GM11168 (cell line): Measurements from ENCODE around the gene DDO.
"Not testable (repeated sequence)": the region's sequence is repeated elsewhere in the genome, so short reads cannot be mapped to it uniquely, and the experiment has no call there.

Experiments used
- in situ Hi-C: fragments of 300-500 bp; cut with MboI; formaldehyde crosslinking; loops from one replicate; pipeline ENCODE4 v1.12.0; 2022; ENCODE audit warnings: low sequenced_read_pairs; ENCODE audit not compliant: unreplicated experiment

Gene DDO

DNA sequence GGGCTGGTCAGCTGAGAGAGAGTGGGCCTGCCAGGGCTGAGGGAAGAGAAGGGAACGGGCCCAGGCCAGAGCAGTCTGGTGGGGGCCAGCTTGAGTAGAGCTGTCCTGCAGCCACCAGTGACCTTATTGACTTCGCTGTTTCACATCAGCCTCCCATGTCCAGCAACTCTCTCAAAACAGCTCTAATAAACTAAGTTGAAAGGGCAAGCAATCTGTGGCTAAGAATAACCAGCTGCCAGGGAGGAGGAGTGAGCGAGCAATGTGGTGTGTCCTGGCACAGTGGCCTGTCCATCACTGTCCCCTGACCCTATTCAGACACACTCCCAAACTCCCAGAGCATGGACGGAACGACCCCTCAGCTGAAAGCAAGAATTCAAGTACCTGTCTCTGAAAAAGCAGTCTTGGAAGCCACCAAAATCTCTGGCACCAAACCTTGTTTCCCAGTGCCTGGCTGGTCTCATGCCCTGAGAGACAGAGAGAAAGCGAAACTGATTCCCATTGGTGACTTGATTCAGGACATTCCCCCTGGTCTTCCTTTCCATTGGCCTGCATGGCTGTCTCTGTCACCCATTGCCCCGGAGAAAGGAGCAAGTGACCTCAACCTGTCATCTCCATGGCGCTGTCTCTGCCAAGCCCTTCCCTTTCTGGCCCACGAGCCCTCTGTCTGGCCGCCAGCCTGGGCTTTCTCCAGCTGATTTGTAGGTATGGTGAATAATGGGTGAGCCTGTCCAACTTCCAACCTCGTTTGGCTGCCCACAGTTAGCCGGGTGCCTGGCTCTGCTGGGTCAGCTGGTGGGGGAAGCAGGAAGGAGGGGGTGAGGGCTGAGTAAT, at the start of gene DDO:
TSS of gene DDO (minus strand) at position 490 of the 831 bp plus-strand sequence. CDS start 2,113 bp downstream, outside the sequence.
- in situ Hi-C loops: no loop called here

- in situ Hi-C loops: no loop called here
Measured at GRCh38 chr6:110462884-110463481, 47.6 kb upstream of the DDO start.

GRCh38 chr6:110461376-110461775, 46.0 kb upstream of the DDO start:
- in situ Hi-C loops: no loop called here

GRCh38 chr6:110459137-110459536, 43.8 kb upstream of the DDO start:
- in situ Hi-C loops: no loop called here

- in situ Hi-C loops: no loop called here
Measured at GRCh38 chr6:110458476-110458875, 43.1 kb upstream of the DDO start.

- in situ Hi-C loops: not testable (repeated sequence)
Measured at GRCh38 chr6:110457567-110458175, 42.3 kb upstream of the DDO start.

DNA sequence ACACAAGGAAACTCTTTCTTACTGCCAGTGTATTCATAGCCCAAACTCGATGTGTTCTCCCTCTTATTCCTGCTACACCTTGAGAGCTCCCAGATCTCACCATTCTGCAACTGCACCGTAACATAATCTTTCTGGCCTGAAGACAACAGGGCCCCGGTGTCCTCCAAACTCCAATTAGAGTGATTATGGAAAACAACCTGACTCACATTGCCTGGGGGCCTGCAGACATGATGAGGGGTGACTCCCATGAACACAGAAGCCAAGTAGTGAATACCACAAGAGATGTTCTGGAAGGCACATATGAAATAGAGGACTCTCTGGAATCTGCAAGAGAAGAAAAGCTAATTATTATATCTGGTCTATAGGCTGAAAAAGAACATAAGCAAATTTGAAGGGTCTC, 41.3 kb upstream of the DDO start:
- in situ Hi-C loops: no loop called here

GRCh38 chr6:110449541-110449895, 34.1 kb upstream of the DDO start:
- in situ Hi-C loops: no loop called here

DNA sequence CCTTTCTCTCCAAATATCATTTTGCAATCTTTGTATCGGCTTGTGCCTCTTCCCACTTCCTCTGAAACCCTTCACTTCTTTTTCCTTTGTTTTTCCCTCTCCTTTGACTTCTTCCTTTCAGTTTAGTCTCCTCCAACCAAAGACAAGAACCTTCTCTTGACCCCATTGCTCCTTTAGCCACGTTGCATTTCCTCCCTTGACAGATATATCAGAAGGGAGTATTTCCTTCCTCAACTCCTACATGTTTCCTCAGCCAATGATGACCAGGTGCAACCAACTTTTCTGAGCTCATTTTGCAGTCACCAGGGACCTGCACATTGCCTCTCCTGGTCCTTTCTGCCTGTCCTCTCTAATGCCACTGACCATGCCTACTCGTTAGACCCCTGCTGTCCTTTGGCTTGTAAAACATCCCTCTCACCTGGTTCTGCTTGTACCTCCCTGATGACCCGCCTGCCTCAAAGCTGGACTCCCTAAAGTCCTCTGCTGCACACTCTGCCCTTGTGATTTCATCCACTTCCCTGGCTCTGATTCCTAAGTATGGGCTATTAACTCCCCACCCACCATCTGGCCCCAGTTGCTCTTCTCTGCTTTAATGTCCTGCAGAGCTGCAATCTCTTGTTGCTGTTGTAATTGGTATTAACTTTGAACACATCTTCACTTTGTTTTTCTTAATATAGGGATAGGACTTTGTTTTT, 33.6 kb upstream of the DDO start:
- in situ Hi-C loops: no loop called here

DNA sequence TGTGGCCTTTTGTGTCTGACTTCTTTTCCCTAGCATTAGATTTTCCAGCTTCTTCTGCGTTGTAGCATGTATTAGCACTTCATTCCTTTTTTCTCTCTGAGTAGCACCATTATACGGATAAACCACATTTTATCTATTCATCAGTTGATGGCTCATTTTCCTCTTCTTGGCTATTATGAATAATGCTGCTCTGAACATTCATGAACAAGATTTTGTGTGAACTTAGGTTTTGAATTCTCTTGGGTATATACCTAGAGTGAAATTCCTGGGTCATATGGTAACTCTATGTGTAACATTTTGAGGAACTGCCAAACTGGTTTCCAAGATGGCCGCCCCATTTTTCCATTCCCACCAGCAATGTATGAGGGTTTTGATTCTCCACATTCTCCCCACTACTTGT, 32.4 kb upstream of the DDO start:
- in situ Hi-C loops: no loop called here

DNA sequence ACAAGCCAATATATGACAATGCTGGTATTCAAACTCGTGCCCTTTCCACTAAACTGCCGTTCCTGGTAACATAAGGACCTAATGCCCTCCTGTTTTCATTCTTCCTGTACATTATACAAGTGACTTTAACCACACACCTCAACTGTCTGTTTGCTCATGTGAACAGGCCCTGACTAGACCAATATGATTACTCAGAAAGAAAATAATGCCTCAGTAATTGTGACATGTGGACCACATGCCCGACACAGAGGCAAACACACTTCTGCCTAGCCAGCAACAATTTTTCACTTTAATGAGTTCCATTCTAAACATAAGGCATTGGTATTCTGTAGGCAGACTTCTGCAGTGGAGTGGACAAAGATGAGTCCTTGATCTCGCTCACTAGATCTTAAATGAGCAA, 31.0 kb upstream of the DDO start:
- in situ Hi-C loops: no loop called here

GRCh38 chr6:110440026-110440425, 24.7 kb upstream of the DDO start:
- in situ Hi-C loops: no loop called here

DNA sequence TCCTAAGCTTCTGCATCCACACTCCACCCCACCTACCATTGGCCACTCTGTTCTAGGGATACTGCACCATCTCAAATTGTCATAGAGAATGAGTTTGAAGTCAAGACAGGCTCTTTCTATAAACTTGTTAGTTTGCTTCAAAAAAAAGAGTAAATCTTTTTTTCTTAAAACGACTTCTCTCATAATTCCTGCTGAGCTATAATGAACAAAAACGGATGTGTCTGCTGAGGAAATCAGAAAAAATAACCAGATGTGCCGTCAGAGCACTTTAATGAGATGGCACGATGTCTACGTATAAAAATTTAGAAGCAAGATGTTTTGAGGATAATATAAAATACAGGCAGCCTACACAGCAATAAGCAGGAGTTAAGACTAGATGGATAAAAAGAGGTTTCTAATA, 24.0 kb upstream of the DDO start:
- in situ Hi-C loops: no loop called here

DNA sequence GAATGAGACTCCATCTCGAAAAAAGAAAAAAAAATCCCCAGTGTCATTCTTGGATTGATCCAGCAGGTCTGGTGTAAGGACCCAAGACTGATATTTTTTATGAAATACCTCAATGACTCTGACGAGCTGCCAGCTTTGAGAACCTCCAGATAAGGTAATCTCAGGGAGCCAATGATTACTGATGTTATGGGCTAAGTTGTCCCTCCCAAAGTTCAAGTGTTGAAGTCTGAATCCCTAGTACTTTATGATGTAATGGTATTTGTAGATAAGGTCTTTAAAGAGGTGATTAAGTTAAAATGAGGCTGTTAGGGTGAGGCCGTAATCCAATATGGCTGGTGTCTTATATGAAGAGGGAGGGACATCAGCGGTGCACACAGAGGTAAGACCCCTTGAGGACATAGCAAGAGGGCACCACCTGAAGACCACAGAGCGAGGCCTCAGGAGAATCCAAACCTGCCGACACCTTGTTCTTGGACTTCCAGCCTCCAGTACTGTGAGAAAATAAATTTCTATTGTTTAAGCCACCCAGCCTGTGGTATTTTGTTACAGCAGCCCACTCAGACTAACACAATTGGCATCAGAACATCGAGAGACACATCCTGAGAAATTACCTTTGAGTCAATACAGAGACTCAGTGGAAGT, 19.7 kb upstream of the DDO start:
- in situ Hi-C loops: no loop called here

DNA sequence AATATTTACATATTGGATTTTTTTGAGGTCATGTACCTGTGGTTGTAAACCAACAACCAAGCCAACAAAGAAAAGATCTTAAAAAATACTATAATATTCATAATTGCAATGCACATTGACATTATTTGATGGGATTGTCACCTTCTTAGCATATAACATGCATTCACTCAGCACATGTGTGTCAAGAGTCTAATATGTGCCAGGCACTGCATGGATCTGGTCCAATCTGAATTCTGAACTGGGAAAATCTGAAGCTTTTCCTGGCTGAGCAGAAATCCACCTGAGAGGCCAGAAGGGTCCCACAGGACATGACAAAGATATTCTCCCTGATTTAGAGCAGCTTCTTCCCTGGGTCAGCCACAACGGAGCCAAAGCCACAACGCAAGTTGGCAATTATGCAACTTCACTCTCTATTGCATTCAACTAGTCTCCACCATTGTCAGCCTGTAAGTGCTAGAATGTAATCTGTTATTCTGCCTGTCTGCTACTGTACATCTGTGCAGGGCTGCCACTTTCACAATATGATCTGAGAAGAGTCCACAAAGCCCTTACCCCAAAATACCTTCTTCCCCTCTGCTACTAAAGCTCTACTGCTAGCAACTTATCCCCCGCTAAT, 17.0 kb upstream of the DDO start:
- in situ Hi-C loops: no loop called here

- in situ Hi-C loops: no loop called here
Measured at GRCh38 chr6:110430741-110431140, 15.4 kb upstream of the DDO start.

DNA sequence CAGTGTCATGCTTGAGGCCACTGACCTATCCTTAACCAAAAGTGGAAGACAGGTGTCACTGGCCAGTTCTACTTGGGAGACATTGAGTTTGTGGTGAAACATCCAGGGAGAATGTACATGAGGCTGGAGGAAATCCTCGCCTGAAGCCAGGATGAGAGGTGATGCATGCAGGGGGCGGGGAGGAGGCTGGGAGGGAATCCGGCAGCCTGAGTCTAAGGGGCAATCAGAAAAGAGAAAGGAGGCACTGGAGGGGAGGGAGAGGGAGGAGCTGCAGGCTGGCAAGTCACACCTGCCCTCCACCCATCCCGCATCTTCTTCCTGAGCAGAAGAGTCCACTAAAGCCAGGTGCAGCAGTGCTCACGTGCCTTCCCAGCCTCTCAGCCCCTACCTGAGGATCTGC, 14.9 kb upstream of the DDO start:
- in situ Hi-C loops: no loop called here

GRCh38 chr6:110428153-110428552, 12.8 kb upstream of the DDO start:
- in situ Hi-C loops: no loop called here

GRCh38 chr6:110425816-110426215, 10.4 kb upstream of the DDO start:
- in situ Hi-C loops: no loop called here

GRCh38 chr6:110422444-110422822, 7.1 kb upstream of the DDO start:
- in situ Hi-C loops: no loop called here
